Stimulated activated CD8-positive, alpha-beta memory T cell treated with anti-CD3 and anti-CD28 coated beads, Interleukin-4, amount 100 ng/mL, for 1 hour (primary cell): ENCODE results near the gene TXK.
"Not testable (repeated sequence)": the region's sequence is repeated elsewhere in the genome, so short reads cannot be mapped to it uniquely, and the experiment has no call there.

ENCODE experiments used
- DNase-seq, 2 donors: peaks; one replicate each; pipeline ENCODE4 v3.0.0-alpha.2; 2020; ENCODE audit warnings: low read depth in 2 of 2, low spot score in 1 of 2

TXK gene

DNA sequence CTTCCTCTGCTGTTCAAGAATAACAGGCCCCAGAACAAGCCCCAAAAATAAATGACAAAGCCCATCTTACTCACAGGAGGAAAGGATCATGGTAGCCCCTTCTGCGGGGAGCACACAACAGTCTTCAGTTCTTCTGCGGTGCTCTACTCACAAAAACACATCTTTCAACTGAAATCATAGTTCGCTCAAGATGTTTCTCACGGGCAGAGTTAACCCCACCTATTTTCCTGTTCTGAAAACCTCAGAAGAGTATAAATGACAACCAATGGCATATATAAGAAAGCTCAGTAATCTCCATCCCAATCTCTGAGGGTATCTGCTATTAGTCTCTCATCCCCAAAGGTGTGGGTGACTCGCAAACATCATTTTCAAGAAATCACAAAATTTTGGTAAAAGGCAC lies at the start of gene TXK:
TSS of gene TXK (minus strand) at position 170 of the 400 bp plus-strand sequence. CDS start at position 90, 80 bp downstream.
- no peak for DNase-seq

- DNase-seq = no peak
These were observed 46.2 kb upstream of the TXK start for GRCh38 chr4:48180234-48180633.

DNA sequence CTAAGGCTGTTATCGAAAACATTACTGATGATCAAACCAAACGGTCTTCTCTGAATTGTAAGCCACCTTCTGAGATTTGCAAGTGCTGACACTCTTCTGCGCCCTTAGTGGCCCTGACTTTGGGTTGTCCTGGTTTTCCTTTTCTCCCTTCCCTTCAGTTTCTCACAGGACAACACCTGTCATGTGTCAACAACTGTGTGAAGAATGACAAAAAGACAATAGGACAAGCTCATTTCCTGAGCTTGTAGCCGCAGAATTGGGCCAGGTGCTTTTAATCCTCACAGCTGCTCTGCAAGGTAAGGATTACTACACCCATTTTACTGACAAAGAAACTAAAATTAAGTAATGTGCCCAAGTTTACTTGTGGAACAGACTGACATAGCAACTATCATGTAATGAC lies 44.9 kb upstream of the TXK start:
- no peak for DNase-seq

DNA sequence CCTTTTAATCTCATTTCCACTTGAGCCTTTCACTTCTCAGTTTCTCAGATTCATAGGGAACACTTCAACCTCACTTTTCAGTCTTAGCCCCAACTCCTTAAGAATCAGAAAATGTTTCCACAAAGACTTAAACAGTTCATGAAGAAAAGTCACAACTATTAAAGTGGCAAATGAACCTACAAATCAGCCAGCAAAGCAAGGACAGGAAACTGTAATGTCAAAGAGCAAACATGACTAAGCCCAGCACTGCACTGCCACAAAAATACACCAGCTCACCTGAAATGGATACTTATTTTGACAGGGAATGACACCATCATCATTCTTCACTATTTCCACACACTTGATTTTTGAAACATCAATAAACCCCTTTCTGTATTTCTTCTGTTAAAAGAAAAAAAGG lies 41.8 kb upstream of the TXK start:
- DNase-seq = no peak

DNA sequence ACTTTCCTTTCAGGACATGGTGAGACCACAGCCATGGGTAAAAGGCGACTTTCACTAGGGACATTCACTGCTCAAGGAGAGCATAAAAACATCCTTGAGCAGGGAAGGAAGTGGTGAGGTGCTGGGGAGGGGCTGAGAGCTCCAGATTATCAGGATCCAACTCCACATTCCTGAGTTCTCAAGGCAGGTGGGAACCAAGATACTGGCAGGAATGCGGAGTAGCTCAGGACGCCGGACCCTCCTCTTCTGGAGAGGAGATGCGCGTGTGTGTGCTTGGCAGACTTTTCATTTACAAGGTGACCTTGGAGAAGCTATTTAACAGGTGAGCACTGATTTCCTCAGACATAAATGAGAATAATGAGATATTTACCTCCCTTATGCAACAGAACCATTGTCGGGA lies 41.3 kb upstream of the TXK start:
- no peak for DNase-seq

- DNase-seq = no peak
These were observed 39.3 kb upstream of the TXK start for GRCh38 chr4:48173056-48173991.

- no peak for DNase-seq
These were observed 38.6 kb upstream of the TXK start for GRCh38 chr4:48172651-48173050.

- DNase-seq = no peak
These were observed 35.6 kb upstream of the TXK start for GRCh38 chr4:48169636-48170035.

DNA sequence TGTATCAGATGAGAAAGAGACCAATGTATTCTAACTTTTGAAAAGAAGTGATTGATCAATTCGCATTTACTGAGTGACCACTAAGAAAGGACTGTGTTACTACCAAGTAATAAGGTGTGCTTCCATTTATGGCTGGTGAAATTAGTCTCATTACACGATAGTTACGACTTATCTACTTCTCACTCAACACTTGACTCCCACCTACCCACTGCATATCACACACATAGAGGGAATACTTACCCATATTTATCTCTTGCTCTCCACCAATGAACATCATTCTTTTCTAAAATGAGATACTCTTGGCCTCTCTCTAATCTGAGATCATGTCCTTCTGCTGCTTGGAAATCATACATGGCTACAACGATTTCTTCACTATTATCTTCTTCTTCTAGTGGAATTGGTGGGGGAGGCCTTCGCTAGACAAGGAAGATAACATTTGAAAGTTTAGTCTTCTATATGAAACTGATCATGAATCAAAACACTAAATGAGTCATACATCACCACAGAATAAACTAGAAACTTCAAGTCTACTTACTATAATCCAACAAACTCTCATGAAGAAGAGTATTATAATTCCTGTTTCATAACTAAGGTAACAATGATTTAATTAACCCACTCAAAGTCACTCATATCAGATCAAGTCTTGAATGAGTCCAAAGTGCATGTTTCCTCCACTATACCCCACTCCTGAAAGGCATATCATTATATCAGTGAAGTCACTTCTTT lies 33.7 kb upstream of the TXK start:
- no peak for DNase-seq

DNA sequence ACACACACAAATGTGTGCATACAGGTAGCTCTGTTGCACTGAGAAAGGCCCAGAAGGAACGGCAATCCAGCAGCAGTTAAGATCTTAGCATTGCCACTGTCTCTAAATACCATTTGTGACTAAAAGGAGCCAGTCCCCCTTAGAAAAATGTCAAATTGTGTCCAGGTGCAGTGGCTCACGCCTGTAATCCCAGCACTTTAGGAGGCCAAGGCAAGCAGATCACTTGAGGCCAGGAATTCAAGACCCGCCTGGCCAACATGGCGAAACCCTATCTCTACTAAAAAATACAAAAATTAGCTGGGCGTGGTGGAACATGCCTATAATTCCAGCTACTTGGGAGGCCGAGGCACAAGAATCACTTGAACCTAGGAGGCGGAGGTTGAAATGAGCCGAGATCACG lies 30.5 kb upstream of the TXK start:
- not testable (repeated sequence) for DNase-seq

DNA sequence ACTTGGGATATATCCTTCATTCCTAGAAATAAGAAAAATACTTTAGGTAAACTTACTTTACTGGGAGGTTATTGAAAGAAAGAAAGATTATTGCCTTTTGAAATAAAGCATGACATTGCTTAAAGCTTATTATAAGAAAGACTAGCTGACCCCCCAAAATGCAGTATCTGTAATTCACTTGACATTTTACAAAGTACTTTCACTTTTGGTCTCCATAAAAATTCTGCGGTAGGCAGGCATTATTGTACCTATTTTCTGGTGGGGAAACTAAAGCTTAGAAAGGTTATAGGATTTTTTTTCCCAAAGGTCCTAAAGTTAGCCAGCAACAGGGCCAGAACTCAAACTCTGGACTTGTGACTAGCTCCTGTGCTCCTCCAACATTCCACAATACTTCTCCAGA lies 29.7 kb upstream of the TXK start:
- DNase-seq = no peak

- DNase-seq = no peak
These were observed 28.1 kb upstream of the TXK start for GRCh38 chr4:48162162-48162561.

- DNase-seq = no peak
These were observed 23.2 kb upstream of the TXK start for GRCh38 chr4:48157271-48157670.

- no peak for DNase-seq
These were observed 22.4 kb upstream of the TXK start for GRCh38 chr4:48156423-48156822.

GRCh38 chr4:48153791-48154550 lies 19.9 kb upstream of the TXK start:
- DNase-seq = no peak

GRCh38 chr4:48152259-48152658 lies 18.2 kb upstream of the TXK start:
- DNase-seq = no peak

DNA sequence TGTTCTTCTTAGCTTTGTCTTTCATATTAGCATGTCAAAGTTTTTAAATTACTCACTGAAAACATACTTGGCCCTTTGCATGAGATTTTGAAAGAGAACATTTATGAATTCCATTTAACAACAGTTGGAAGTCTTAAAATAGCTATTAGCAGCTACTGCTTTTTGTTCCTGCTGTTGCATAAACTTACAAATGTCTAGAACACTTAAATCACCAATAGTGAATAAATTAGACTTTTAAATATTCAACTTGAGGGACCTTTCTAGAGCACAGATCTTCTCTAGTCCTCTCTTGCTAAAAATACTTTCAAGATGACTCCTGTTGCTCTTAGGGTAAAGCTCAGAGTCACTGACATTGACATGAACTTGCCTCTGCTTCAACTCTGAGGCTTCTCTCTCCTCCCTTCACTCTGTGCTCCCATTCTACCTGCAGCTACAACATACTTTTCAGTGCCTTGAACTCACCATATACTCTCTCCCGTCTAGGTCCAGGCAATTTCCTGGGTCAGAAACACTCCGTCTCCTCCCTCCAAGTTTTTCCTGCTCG lies 15.8 kb upstream of the TXK start:
- DNase-seq = no peak

GRCh38 chr4:48147621-48148020 lies 13.6 kb upstream of the TXK start:
- DNase-seq = no peak

- no peak for DNase-seq
These were observed 7.0 kb upstream of the TXK start for GRCh38 chr4:48141048-48141447.

DNA sequence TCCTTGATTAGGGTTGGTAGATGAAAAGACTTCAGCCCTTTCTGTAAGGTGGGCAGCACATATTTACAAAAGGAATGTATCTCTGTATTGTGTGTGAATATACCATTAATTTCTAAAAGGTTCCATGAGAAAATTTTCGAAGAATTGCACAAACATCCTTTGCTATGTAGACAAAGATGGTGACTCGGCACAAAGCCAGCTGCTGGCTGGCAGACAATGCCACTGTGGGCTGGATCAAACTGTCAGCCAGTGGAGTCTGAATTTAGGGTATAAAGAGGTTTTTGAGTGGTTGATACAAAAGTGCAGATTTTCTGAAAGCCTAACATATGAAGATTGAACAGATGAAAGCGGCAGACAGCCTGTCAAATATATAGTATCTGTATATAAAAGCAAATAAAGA lies 5.6 kb upstream of the TXK start:
- DNase-seq = no peak

GRCh38 chr4:48138936-48139335 lies 4.9 kb upstream of the TXK start:
- DNase-seq = no peak
